HepG2 (cell line): ENCODE data around the gene CCDC175. TPM values are rescaled to one million over a fixed set of nuclear protein-coding genes. Genes with fewer than 3 reads are reported as not detected.
A peak's percentile ranks its signal among the peaks of the same experiment; 100 is the strongest.

Experiments used
- ATM ChIP-seq: fragments of 450-650 bp; IDR thresholded peaks from 2 replicates; pipeline ENCODE4 v1.7.1; 2017; ENCODE audit warnings: mild to moderate bottlenecking, borderline replicate concordance
- CBFB ChIP-seq: sonication (generic); formaldehyde crosslinking; IDR thresholded peaks from 2 replicates; pipeline ENCODE4 v1.4.0; 2020; ENCODE audit warnings: missing genetic modification reagents
- CSRNP2 ChIP-seq: sonication (generic); formaldehyde crosslinking; conservative IDR thresholded peaks from 2 replicates; pipeline ENCODE4 v1.8.0; 2022; ENCODE audit warnings: low read depth, missing genetic modification reagents
- FOSL1 ChIP-seq: sonication (generic); formaldehyde crosslinking; IDR thresholded peaks from 2 replicates; pipeline ENCODE4 v1.9.0; 2021; ENCODE audit warnings: missing genetic modification reagents, borderline replicate concordance
- HNF4A ChIP-seq: sonication (generic); formaldehyde crosslinking; IDR thresholded peaks from 2 replicates; pipeline ENCODE4 v1.4.0; 2020; ENCODE audit warnings: missing genetic modification reagents
- HNRNPUL1 ChIP-seq: fragments of 200-400 bp; formaldehyde crosslinking; IDR thresholded peaks from 2 replicates; pipeline ENCODE4 v1.6.1; 2017; ENCODE audit warnings: low read depth, mild to moderate bottlenecking, low read length, moderate library complexity
- HOXA9 ChIP-seq: sonication (generic); formaldehyde crosslinking; IDR thresholded peaks from 2 replicates; pipeline ENCODE4 v1.8.1; 2022; ENCODE audit warnings: missing genetic modification reagents, mild to moderate bottlenecking, moderate library complexity, borderline replicate concordance
- JUNB ChIP-seq: sonication (generic); formaldehyde crosslinking; IDR thresholded peaks from 2 replicates; pipeline ENCODE4 v1.8.0; 2022; ENCODE audit warnings: missing genetic modification reagents, mild to moderate bottlenecking, borderline replicate concordance
- KDM2A ChIP-seq: sonication (generic); formaldehyde crosslinking; IDR thresholded peaks from 2 replicates; pipeline ENCODE4 v1.4.0; 2020; ENCODE audit warnings: low read depth, missing genetic modification reagents, borderline replicate concordance
- MED13 ChIP-seq: sonication (generic); formaldehyde crosslinking; IDR thresholded peaks from 2 replicates; pipeline ENCODE4 v1.5.0; 2020; ENCODE audit warnings: missing genetic modification reagents
- MXI1 ChIP-seq: IDR thresholded peaks from 3 replicates; pipeline ENCODE4 v1.6.1; 2012; ENCODE audit warnings: low read depth, low read length, inconsistent platforms, borderline replicate concordance
- NFE2 ChIP-seq: sonication (generic); formaldehyde crosslinking; IDR thresholded peaks from 2 replicates; pipeline ENCODE4 v1.4.0; 2020; ENCODE audit warnings: missing genetic modification reagents
- NFKBIZ ChIP-seq: IDR thresholded peaks from 2 replicates; pipeline ENCODE4 v1.6.1; 2018; ENCODE audit warnings: missing genetic modification reagents, missing compliant biosample characterization
- SMARCC2 ChIP-seq: fragments of 450-650 bp; IDR thresholded peaks from 2 replicates; pipeline ENCODE4 v1.6.1; 2017; ENCODE audit warnings: antibody characterized with exemption, mild to moderate bottlenecking
- SNAPC2 ChIP-seq: sonication (generic); formaldehyde crosslinking; IDR thresholded peaks from 2 replicates; pipeline ENCODE4 v1.8.1; 2022; ENCODE audit warnings: mild to moderate bottlenecking, missing genetic modification reagents
- TEAD3 ChIP-seq: optimal IDR thresholded peaks from 2 replicates; pipeline ENCODE3; 2016; ENCODE audit warnings: borderline replicate concordance
- THAP11 ChIP-seq: IDR thresholded peaks from 2 replicates; pipeline ENCODE4 v1.6.1; 2016; ENCODE audit warnings: missing biosample characterization, missing genetic modification reagents
- ZFY ChIP-seq: sonication (generic); formaldehyde crosslinking; IDR thresholded peaks from 2 replicates; pipeline ENCODE4 v1.4.0; 2020; ENCODE audit warnings: missing genetic modification reagents
- ZNF136 ChIP-seq: sonication (generic); formaldehyde crosslinking; IDR thresholded peaks from 2 replicates; pipeline ENCODE4 v1.8.1; 2022; ENCODE audit warnings: low read depth, mild to moderate bottlenecking, moderate library complexity, missing genetic modification reagents
- ZNF180 ChIP-seq: sonication (generic); formaldehyde crosslinking; IDR thresholded peaks from 2 replicates; pipeline ENCODE4 v1.4.0; 2020; ENCODE audit warnings: low read depth, missing genetic modification reagents, borderline replicate concordance
- ZNF232 ChIP-seq: sonication (generic); formaldehyde crosslinking; IDR thresholded peaks from 2 replicates; pipeline ENCODE4 v1.4.0; 2020; ENCODE audit warnings: missing genetic modification reagents, borderline replicate concordance
- ZNF432 ChIP-seq: sonication (generic); formaldehyde crosslinking; IDR thresholded peaks from 2 replicates; pipeline ENCODE4 v1.5.0; 2020; ENCODE audit warnings: missing genetic modification reagents, mild to moderate bottlenecking, borderline replicate concordance
- ZNF468 ChIP-seq: sonication (generic); formaldehyde crosslinking; IDR thresholded peaks from 2 replicates; pipeline ENCODE4 v1.8.0; 2022; ENCODE audit warnings: mild to moderate bottlenecking, moderate library complexity, missing genetic modification reagents
- ZNF550 ChIP-seq: sonication (generic); formaldehyde crosslinking; IDR thresholded peaks from 2 replicates; pipeline ENCODE4 v1.4.0; 2020; ENCODE audit warnings: mild to moderate bottlenecking, missing genetic modification reagents, borderline replicate concordance
- ZNF557 ChIP-seq: sonication (generic); formaldehyde crosslinking; IDR thresholded peaks from 2 replicates; pipeline ENCODE4 v1.4.0; 2020; ENCODE audit warnings: missing genetic modification reagents
- ZNF580 ChIP-seq: IDR thresholded peaks from 2 replicates; pipeline ENCODE4 v1.6.1; 2016; ENCODE audit warnings: low read depth, borderline replicate concordance
- ZNF672 ChIP-seq: sonication (generic); formaldehyde crosslinking; IDR thresholded peaks from 2 replicates; pipeline ENCODE4 v1.8.1; 2022; ENCODE audit warnings: missing genetic modification reagents
- ZNF710 ChIP-seq: sonication (generic); formaldehyde crosslinking; IDR thresholded peaks from 2 replicates; pipeline ENCODE4 v1.5.0; 2020; ENCODE audit warnings: mild to moderate bottlenecking, missing genetic modification reagents, borderline replicate concordance
- ZNF737 ChIP-seq: sonication (generic); formaldehyde crosslinking; IDR thresholded peaks from 2 replicates; pipeline ENCODE4 v1.5.0; 2020; ENCODE audit warnings: missing genetic modification reagents, mild to moderate bottlenecking, borderline replicate concordance
- ZSCAN22 ChIP-seq: sonication (generic); formaldehyde crosslinking; IDR thresholded peaks from 2 replicates; pipeline ENCODE4 v1.4.0; 2020; ENCODE audit warnings: mild to moderate bottlenecking, missing genetic modification reagents
- polyA plus RNA-seq, 8 experiments: library from polyadenylated mRNA; depleted of rRNA in 3 of 8; stranded (reverse) in 7 of 8; unstranded in 1 of 8; fragments of >200 nt; fragmentation: Illumina TruSeq in 4 of 8; extraction: Trizol in 4 of 8; gene quantifications; 2 replicates each; pipeline versions ENCODE4 v1.2.1 to v1.2.3, GENCODE V29; 2011 to 2016; ENCODE audit warnings: low read depth in 4 of 8, missing spikeins in 1 of 8, mixed read lengths in 1 of 8; ENCODE audit not compliant: insufficient read depth in 1 of 8
- total RNA-seq, 5 experiments: library from RNA; depleted of rRNA; stranded (reverse); fragments of >200 nt; fragmentation: Illumina TruSeq; extraction: Trizol; gene quantifications; 2 replicates each; pipeline ENCODE4 v1.2.3, GENCODE V29; 2016; ENCODE audit warnings: low read depth in 1 of 5

CCDC175 gene
- total and polyA plus RNA-seq, 2 of the 13 experiments (the other 11 are each of a cell fraction or from before 2014, with no cell fraction given) = not detected

- TF ChIP-seq ZNF468 (CRISPR knock-in tag) (no peak), ATM (no peak), ZNF737 (CRISPR knock-in tag) (no peak), MXI1 (no peak), ZSCAN22 (CRISPR knock-in tag) (no peak), ZNF672 (CRISPR knock-in tag) (no peak), HNF4A (CRISPR knock-in tag) (no peak), SNAPC2 (CRISPR knock-in tag) (no peak), ZFY (peak; percentile 77), NFKBIZ (CRISPR knock-in tag) (no peak), ZNF136 (no peak), KDM2A (CRISPR knock-in tag) (peak; percentile 67), ZNF432 (CRISPR knock-in tag) (0 out of 2 replicates have a peak, but pooled peaks have one; percentile 61), THAP11 (CRISPR knock-in tag) (no peak), ZNF710 (no peak), CBFB (CRISPR knock-in tag) (no peak), CSRNP2 (CRISPR knock-in tag) (no peak), ZNF180 (CRISPR knock-in tag) (no peak), FOSL1 (CRISPR knock-in tag) (no peak), TEAD3 (CRISPR knock-in tag) (no peak), HOXA9 (no peak), SMARCC2 (no peak), NFE2 (no peak), JUNB (no peak), ZNF557 (CRISPR knock-in tag) (no peak), MED13 (CRISPR knock-in tag) (no peak), ZNF550 (CRISPR knock-in tag) (no peak), ZNF580 (CRISPR knock-in tag) (no peak), ZNF232 (CRISPR knock-in tag) (no peak), HNRNPUL1 (no peak)
Observed at GRCh38 chr14:59464486-59465315, 111.9 kb downstream of the CCDC175 start (continued).
